GM18517 (cell line): Measurements from ENCODE around the gene BACE2.
A peak's percentile ranks its signal among the peaks of the same experiment; 100 is the strongest.
"Not testable (repeated sequence)": the region's sequence is repeated elsewhere in the genome, so short reads cannot be mapped to it uniquely, and the experiment has no call there.

Source experiments
- ATAC-seq: cut with Tn5 transposase; IDR thresholded peaks from one replicate; pipeline ENCODE4 v1.9.1; 2021; ENCODE audit warnings: mild to moderate bottlenecking, moderate library complexity; ENCODE audit not compliant: unreplicated experiment

The BACE2 gene

GRCh38 chr21:41258617-41259016 is 90.7 kb downstream of the BACE2 start:
- no peak for ATAC-seq

DNA sequence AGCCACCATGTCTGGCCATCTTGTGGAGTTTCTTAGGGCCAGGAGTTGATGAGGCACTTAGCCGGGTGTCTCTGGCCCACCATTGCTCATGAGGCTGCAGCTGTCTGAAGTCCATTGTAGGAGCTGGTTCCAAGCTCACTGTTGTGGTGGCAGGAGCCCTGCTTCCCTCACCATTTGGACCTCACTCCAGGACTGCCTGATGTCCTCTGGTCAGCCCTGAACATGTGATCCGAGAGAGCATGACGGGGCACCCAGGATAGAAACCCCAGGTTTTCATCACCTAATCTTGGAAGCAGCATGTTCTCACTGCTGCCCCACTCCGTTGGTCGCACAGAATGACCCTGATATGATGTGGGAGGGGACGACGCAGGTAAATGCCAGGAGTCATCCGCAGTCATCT is 92.5 kb downstream of the BACE2 start:
- ATAC-seq: no peak

DNA sequence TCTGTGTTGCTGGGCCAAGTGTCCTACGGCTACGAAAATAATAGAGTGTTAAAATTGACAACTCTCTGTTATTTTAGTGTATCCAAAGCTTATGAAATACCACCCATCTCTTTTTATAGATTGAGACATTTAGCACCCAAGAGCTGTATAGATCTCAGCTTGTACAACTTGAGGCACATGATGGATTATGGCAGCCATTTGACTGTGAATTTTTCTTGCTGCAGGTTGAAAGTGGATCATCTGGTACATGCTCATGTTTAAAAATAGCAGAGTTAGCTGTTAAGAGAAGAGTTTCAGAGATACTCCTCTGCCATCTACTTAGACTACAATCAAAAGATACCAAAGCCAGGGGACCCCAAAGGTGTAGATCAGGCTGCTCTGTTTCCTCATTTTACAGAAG is 99.4 kb downstream of the BACE2 start:
- ATAC-seq: no peak

- no peak for ATAC-seq
Observed at GRCh38 chr21:41269535-41269934, 101.6 kb downstream of the BACE2 start.

DNA sequence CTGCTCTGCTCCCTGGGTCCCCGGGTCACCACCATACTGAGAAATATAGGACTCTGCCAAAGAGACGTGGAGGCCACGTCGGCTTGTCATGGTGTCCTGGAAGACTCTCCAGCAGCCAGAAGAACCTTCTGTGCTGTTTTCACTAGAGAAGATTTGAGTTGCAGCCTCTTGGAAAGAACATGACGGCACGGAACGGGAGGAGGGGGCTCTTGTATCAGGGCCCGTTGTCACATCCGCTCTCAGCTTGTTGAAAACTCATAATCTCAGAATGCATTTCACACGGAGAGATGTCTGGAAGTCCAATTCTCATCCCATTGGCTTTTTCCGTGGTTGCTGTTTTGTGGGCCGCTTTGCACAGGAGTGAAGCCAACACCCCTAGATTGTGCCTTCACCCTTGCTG is 109.2 kb downstream of the BACE2 start:
- no peak for ATAC-seq

DNA sequence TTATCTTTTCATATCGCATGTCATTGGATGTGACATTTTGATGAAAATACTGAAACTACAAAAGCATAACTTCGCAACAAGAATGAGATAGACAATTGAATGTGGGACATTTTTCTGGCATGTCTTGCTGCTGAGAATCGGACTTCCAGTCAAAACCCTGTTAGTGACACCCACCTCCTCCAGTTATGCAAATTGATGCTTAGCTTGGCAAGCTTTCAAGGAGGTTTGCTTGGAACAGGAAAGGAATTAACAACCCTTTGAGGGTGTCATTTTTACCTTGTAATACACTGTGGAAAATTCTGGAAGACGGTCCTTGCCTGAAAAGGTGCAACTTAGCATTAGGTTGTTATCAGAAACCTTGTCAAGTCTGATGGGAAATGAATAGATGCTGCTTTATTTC is 109.9 kb downstream of the BACE2 start:
- ATAC-seq: no peak

GRCh38 chr21:41280115-41280919 is 112.4 kb downstream of the BACE2 start:
- no peak for ATAC-seq

DNA sequence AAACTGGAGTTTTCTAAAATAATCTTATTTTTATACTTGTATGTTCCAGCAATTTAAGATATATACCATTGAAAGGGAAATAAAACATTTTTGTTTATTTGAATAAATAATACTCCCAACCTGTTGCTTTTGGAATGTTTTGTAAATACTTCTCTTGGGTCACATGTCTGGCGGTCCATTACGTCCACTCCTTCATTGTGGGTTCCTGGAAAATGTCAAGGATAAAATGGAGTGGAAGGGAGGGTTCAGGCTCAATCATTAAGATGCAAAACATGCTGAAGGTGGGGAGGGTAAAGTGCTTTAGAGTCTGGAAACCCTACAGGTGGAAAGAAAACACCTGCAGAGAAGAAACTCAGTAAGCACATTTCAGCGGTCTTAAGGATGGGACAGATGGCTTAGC is 114.5 kb downstream of the BACE2 start:
- no peak for ATAC-seq

DNA sequence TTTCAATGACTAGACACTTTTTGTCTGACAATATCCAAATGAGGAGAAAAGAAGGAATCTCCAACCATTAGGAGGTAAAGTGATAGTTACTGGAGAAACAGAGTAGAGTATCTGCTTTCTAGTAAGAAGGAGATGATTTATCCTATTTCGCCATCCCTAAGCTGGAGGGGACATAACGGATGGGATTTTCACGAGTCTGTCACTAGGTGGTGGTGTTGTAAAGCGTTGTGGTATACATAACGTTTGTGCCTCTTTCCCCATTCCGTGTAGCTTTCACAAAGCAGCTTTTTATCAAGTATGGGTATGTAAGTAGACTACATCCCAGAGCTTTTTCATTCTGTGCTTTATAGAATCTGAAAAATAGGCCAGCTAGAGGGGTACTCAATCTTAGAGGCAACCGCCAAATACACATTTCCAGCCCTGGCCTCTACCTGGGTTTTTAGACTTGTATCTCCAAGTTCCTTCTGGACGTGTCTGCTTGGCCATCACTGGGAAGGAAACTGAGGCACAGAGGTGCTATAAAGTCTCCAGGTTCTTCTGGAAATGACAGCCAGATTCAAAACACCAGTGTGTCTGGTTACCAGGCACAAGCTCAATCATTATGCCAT is 115.4 kb downstream of the BACE2 start:
- peak; percentile 69 for ATAC-seq

GRCh38 chr21:41289431-41289830 is 121.5 kb downstream of the BACE2 start:
- no peak for ATAC-seq

DNA sequence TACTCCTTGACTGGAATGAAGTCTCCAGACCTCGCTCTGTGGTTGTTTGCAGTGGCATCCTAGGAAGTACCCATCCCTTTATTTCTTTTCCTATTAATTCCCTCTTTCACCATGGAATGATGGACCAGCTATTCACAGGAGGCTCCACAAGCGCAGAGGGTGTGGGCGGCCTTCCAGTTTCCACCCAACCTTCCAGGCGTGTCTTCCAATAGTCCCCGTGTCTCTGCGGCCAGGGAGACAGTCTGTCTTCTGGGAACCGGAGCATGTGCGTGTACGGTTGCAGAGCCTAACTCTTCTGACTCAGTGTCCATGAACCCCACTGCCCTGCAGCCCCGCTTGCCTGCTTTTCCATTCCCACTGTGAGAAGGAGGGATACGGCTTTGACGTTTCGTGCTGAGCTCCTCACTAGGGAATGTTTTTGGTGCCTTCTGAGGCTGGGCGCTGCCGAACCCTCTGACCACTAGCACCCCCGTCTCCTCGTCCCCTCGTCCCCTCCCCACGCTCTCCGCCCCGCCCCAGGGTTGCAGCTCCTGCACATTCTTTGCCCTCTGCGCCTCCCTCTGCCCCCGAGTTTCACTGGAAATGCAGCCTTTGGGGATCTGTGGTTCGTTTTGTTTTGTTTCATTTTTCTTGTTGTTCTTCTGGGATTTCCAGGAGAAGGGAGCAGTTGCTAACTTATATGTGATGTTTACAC is 122.3 kb downstream of the BACE2 start:
- no peak for ATAC-seq

DNA sequence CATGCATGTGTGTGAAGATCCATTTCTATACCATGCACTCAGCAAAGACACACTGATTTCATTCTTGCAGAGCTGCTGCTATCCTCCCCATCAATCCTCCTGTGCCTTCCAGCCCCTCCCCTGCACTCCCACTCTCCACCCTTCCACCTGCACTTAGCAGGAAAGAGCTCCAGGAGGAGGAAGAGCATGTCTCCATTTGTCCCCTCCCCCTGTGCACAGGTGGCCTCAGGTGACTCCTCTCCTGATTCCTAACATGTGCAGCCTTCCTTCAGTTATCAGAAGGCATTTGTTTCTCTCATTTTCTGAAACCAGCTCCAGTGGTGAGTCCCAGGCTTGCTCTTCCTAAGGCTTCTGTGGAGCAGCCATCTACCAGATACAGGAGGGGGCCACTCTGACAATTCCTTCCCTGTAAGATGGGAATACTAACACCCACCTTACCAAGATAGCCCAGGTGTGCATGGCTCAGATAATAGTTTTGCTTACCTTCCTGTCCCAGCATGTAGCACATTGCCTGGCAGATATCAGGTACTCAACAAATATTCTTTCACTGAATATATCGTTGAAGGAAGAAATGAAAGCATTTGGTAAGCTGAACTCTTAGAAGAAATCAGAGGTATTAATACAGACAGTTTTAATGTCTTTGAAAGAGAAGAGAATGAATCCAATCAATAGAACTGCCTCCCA is 126.7 kb downstream of the BACE2 start:
- no peak for ATAC-seq

DNA sequence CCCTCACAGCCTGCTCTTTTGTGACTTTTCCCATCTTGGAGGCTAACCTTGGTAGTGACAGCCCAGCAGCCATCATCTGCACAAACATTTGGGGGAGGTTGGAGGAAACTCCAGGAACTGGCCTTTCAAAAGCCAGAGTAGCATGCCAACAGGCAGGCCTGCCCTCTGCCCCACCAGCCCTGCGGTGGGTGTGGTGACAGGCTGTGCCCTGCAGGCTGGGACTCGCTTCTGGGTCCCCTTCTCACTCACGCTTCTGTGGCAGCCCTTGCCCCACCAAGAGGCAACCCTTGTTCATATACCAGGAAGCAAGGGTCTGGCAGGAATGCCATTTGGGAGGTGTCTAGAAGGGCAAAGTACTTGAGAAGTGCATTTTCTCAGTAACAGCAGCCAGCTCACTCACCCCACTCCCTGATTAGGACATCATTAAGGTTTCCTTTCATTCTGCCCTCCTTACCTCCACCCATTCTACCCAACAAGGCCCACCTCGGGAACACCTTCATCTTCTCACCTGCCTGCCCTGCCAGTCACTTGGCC is 127.8 kb downstream of the BACE2 start:
- ATAC-seq: no peak

- ATAC-seq: no peak
Observed at GRCh38 chr21:41302976-41303375, 135.0 kb downstream of the BACE2 start.

- ATAC-seq: no peak
Observed at GRCh38 chr21:41304068-41304720, 136.2 kb downstream of the BACE2 start.

- ATAC-seq: no peak
Observed at GRCh38 chr21:41307219-41307618, 139.3 kb downstream of the BACE2 start.

- not testable (repeated sequence) for ATAC-seq
Observed at GRCh38 chr21:41313285-41314164, 145.6 kb downstream of the BACE2 start.

DNA sequence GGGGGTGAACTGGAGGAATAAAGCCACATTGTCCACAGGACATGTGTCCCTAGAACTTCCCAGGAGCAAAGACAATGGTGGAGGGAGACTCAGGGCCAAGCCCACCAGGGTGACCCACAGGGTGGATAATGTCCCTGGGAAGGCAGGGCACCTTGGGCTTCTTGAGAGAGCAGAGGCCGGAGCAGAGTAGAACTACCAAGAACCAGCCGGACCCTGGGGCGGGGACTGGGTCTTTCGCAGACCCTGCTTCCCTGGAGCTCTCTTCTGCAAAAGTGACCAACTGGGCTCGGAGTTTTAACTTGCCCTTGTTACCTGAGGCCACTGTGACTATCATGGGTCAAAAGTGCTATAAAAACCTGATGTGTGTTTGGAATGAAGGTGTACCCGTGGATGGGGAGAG is 147.8 kb downstream of the BACE2 start:
- ATAC-seq: no peak

- ATAC-seq: no peak
Observed at GRCh38 chr21:41316200-41317062, 148.5 kb downstream of the BACE2 start, which contains the start of gene FAM3B. Gene FAM3B (plus strand): TSS chr21:41316801. CDS start chr21:41316880, 79 bp downstream.
